Embryonic facial prominence (tissue), 1 donor: ENCODE results near the gene CARMIL3.

Experiments
- DNase-seq: peaks from one replicate; pipeline ENCODE4 v3.0.0-alpha.2; 2016; ENCODE audit errors: extremely low spot score

The CARMIL3 gene

DNA sequence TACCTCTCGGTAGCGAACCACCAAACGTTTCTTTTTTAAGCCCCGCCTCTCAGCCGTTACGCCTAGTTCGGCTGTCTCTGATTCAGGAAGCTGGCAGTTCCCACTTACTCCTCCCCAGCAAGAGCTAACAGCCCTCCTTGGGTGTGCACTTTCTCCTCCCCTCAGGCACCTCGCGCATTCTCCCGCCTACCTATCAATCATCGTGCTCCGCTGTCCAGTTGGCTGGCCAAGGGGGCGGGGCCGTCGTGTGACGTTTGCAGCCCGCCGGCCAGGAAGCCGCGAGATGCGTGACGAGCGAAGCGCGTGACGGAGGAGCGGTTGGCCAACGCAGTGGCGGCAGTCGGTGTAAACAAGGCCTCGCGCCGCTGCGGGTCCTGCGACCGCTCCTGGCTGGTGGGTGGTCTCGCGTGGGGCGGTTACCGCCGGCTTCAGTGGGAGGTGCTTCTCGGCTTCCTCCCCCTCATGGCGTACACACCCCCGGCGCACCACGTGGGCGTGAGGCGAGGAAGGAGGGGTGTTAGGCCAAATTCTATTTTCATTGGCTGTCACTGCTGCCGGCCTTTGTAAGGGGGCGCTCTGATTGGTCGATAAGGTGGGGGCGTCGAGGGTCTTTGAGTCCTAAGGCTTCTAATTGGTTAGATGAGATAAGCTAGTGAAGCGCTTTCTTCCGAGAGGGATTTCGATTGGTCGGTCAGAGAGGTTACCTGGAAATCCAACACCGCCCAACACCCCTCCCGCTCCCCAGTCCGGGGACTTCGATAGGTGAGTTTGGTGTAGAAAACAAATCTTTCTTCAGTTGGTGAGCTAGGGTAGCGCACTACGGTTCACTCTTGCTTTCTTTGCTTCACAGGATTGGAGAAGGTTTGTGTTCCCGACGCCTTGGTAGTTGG is 63.0 kb downstream of the CARMIL3 start, which contains the start of the genes DCAF11 and NRL:
TSS of gene DCAF11 (plus strand) at position 246 of the 890 bp plus-strand sequence. CDS start 818 bp downstream, outside the sequence.
TSS of gene NRL (minus strand) at position 418 of the 890 bp plus-strand sequence. CDS start 32,101 bp downstream, outside the sequence.
- peak; percentile 99 for DNase-seq

DNA sequence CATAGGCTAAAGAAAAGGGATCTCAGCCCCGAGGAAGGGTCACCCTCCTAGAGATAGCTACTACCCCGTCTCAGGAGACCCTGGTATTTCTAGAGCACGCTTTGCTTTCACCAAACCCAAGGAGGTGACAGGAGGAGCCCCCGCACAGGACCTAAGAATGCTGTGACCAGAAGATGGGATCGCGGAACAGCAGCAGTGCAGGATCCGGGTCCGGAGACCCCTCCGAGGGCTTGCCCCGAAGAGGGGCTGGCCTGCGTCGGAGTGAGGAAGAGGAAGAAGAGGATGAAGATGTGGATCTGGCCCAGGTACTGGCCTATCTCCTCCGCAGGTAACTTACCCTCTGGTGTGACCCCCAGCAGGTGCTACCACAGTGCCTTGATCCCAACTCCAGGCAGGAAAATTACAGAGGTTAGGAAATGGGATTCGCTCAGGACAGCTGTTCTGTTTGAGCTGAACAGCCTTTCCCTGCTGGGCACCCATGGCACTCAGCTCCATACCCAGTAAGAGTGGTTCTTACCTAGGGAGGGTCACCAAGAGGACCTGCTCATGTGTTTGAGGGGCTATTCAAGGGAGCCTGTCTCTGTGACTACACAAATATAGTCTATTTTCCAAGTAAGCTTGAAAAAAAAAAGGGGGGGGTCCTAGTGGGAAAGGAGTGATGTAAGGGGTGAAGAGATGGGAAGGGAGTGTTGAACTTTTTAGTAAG is 63.8 kb downstream of the CARMIL3 start:
- no peak for DNase-seq

DNA sequence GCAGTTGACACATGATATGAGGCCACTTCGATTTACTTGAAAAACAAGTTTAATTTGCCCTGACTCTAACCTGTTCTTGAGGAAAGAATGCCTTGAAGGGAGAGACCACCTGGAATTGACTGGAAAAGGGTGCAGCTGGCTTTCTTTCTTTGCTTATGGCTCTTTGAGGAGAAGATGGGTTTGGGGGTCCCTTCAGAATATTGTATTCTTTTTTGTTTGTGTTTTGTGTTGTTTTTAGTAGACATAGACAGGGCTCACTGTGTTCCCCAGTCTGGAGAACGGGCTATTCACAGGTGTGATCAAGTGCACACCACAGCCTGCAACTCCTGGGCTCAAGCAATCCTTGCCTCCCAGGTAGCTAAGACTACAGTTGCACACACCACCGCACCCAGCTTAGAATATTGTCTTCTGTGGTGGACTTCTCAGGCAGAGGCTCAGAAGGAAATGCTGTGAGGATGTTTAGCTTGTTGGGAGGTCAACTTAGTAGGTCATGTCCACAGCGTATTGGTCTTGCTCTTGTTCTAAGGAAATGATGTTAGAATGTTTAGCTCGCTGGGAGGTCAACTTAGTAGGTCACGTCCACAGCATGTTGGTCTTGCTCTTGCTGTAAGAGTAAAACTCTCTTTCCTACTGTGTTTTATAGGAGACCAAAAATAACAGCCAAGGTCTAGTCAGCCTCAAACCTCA is 64.5 kb downstream of the CARMIL3 start:
- DNase-seq, result no peak

DNA sequence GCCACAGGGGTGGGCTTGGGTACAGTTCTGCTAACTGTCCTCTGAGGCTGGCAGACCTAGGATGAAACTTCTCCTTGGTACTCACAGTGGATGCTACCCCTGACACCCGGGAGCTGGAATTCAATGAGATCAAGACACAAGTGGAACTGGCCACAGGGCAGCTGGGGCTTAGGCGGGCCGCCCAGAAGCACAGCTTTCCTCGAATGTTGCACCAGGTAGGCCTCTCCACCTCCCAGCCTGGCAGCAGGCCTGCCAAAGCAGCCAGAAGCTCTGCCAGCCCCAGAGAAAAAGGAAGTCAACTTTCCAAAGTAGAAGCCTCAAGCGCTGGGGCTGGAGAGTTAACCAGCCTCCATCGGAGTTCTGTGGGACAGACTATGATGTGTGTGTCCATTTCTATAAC is 65.4 kb downstream of the CARMIL3 start:
- DNase-seq, result no peak
